ENCODE data around the gene NAT9. TPM values are rescaled to one million over a fixed set of nuclear protein-coding genes. Genes with fewer than 3 reads are reported as not detected.

Gene NAT9
- total RNA-seq, 2 donors from 2014 or later, result 42.9 to 60.7 TPM

- Mint-ChIP-seq H3K4me1 (ENCODE audit: low read depth in 2 of 2) (peaks cover 27 to 38% of the 10 kb centered on the region in 2 donors), H3K4me3 (no peak overlapping the region), H3K36me3 (peaks cover 4% of the 10 kb centered on the region), H3K27me3 (no peaks in the 10 kb centered on the region), H3K27ac (peak overlapping the region; percentile 65 to 70), H3K9me3 (no peaks in the 10 kb centered on the region)
- ATAC-seq, result no peak
- DNase-seq (ENCODE audit: low spot score), result no peak
Observed at GRCh38 chr17:74769856-74770497, 6.2 kb downstream of the NAT9 start.

DNA sequence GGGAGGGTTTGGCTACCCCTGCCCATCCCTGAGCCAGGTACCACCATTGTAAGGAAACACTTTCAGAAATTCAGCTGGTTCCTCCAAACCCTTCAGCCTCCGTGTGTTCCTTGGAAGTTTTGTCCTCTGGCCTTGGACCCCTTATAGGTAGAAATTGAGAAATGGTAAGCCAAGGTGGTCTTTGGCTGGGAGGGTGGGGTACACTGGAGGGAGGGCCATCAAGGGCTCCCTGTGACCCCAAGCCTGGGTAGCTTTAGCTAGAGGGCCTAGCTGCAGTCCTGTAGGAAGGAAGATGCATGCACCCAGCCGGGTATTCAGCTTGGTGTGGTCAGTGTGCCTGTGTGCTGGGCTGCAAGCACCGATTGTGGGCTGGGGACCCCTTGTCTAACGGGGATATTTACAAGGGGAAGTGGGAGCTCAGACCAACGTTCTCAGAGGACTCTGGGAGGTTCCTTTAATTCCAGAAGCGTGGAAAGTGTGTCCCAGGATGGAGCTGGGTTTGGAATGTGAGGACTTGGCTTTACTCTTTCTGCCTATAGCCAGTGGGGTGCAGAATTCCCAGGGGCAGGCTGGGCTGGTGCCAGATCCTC lies 6.8 kb downstream of the NAT9 start:
- H3K9me3 Mint-ChIP-seq, result no peaks in the 10 kb centered on the region
- H3K4me1 Mint-ChIP-seq (ENCODE audit: low read depth in 2 of 2), result peaks cover 27 to 38% of the 10 kb centered on the region in 2 donors
- H3K27ac Mint-ChIP-seq, result peak overlapping the region; percentile 70 to 83
- peaks cover 4% of the 10 kb centered on the region for H3K36me3 Mint-ChIP-seq
- no peaks in the 10 kb centered on the region for H3K27me3 Mint-ChIP-seq
- DNase-seq (ENCODE audit: low spot score) (no peak), ATAC-seq (no peak)
- H3K4me3 Mint-ChIP-seq, result no peak overlapping the region

DNA sequence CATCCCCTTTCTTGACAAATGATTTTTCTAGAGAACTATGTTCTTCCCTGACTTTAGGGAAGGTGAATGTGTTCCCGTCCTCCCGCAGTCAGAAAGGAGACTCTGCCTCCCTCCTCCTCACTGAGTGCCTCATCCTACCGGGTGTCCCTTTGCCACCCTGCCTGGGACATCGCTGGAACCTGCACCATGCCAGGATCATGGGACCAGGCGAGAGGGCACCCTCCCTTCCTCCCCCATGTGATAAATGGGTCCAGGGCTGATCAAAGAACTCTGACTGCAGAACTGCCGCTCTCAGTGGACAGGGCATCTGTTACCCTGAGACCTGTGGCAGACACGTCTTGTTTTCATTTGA lies 7.4 kb downstream of the NAT9 start:
- H3K4me3 Mint-ChIP-seq, result no peak overlapping the region
- H3K4me1 Mint-ChIP-seq (ENCODE audit: low read depth in 2 of 2), result peaks cover 22 to 36% of the 10 kb centered on the region in 2 donors
- DNase-seq (ENCODE audit: low spot score) (no peak), ATAC-seq (no peak)
- H3K27ac Mint-ChIP-seq, result peak overlapping the region; percentile 22 to 83
- no peaks in the 10 kb centered on the region for H3K9me3 Mint-ChIP-seq
- H3K27me3 Mint-ChIP-seq, result no peaks in the 10 kb centered on the region
- H3K36me3 Mint-ChIP-seq, result peaks cover 4% of the 10 kb centered on the region

GRCh38 chr17:74768069-74768762 lies 7.9 kb downstream of the NAT9 start:
- peaks cover 20 to 35% of the 10 kb centered on the region in 2 donors for H3K4me1 Mint-ChIP-seq (ENCODE audit: low read depth in 2 of 2)
- H3K9me3 Mint-ChIP-seq, result no peaks in the 10 kb centered on the region
- H3K27ac Mint-ChIP-seq, result peak overlapping the region; percentile 22 to 83

DNA sequence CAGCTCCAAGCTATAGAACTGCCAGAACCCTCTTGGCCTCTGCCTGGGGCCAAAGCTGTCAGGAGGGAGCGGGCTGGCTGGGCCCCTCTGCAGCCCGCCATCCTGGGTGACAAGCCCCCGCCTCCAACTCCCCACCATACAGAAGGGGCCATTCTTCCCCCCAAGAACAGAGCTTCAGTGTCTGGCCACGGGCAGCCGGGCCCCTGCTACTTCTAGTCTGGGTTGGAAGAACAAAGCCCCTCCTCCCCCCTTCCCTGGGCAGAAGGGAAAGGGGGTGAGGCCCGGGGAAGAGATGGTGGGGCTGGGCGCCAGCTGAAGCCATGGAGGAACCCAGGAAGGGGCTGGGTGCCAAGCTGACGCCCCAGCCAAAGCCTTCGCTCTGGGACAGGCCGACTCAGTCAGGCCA lies 9.0 kb downstream of the NAT9 start:
- DNase-seq (ENCODE audit: low spot score) (no peak), ATAC-seq (no peak)
- Mint-ChIP-seq H3K36me3 (peaks cover 4% of the 10 kb centered on the region), H3K9me3 (no peaks in the 10 kb centered on the region), H3K4me3 (no peak overlapping the region), H3K27me3 (no peaks in the 10 kb centered on the region), H3K27ac (peak overlapping the region in 1 of 2 donors; percentile 76), H3K4me1 (ENCODE audit: low read depth in 2 of 2) (peaks cover 9 to 33% of the 10 kb centered on the region in 2 donors)

More at GRCh38 chr17:74768069-74768762, 7.9 kb downstream of the NAT9 start:
- ATAC-seq, result no peak
- no peaks in the 10 kb centered on the region for H3K27me3 Mint-ChIP-seq
- no peak overlapping the region for H3K4me3 Mint-ChIP-seq
- DNase-seq (ENCODE audit: low spot score), result no peak
- peaks cover 4% of the 10 kb centered on the region for H3K36me3 Mint-ChIP-seq

DNA sequence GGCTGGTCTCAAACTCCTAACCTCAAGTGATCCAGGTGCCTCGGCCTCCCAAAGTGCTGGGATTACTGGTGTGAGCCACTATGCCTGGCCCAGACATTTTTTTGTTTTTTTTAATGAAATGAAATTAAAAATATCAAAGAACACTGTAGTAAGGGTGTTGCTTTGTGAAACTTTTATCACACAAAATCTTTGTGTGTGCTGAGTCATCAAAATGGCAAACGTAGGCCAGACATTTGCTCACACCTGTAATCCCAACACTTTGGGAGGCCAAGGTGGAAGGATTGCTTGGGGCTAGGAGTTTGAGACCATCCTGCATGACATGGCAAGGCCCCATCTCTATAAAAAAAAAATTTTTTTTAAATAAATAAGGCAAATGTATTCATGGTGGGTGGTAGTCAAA lies 9.7 kb downstream of the NAT9 start:
- Mint-ChIP-seq H3K27ac (peak overlapping the region in 1 of 2 donors; percentile 65), H3K27me3 (no peaks in the 10 kb centered on the region)

GRCh38 chr17:74764751-74765286 lies 11.3 kb downstream of the NAT9 start:
- DNase-seq (ENCODE audit: low spot score) (no peak), ATAC-seq (no peak)
- peaks cover 9 to 32% of the 10 kb centered on the region in 2 donors for H3K4me1 Mint-ChIP-seq (ENCODE audit: low read depth in 2 of 2)
- peak overlapping the region in 1 of 2 donors; percentile 68 for H3K27ac Mint-ChIP-seq
- H3K27me3 Mint-ChIP-seq, result no peaks in the 10 kb centered on the region
- H3K36me3 Mint-ChIP-seq, result peaks cover 4% of the 10 kb centered on the region
- H3K9me3 Mint-ChIP-seq, result no peaks in the 10 kb centered on the region
- no peak overlapping the region for H3K4me3 Mint-ChIP-seq

More for the DNA sequence above, 9.7 kb downstream of the NAT9 start:
- ATAC-seq (no peak), DNase-seq (ENCODE audit: low spot score) (no peak)
- Mint-ChIP-seq H3K9me3 (no peaks in the 10 kb centered on the region), H3K4me3 (no peak overlapping the region), H3K36me3 (peaks cover 4% of the 10 kb centered on the region), H3K4me1 (ENCODE audit: low read depth in 2 of 2) (peaks cover 7 to 32% of the 10 kb centered on the region in 2 donors)

DNA sequence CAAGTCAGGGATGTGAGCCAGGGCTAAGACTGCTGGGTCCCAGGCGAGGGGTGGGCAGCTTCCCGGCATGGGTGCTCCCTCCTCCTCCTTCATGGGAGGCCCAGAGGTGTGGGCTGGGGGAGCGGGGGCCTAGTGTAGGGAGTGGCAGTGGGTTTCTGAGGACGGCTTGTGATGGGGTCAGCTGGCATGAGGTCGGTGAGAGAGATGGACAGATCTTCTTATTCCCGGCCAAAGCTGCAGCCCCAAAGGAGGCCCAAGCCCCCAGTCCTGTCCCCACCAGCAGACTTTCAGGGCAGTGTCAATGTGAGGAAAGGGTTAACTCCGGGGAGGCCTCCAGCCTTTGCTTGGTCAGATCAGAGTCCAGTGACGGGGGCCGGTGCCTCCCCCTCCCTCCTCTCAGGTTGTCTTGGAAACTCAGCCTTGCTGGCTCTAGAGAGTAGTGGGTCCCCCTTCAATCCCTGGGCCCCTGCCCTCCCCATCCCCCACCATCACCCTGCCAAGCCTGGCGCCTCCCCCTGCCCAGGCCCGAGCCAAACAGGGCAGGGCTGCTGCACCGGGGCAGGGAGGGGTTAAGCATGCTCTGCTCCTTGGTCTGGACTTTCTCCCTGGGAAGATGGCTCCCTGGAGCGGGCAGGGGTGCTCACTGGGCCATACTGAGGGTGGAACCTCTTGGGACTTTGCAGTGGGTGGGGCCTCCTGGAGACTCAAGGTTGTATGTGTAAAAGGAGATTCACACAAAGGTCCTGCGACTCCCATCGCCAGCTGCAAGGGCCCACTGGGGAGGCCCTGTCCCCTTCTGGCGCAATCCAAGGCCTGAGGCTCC lies 12.4 kb downstream of the NAT9 start:
- Mint-ChIP-seq H3K36me3 (peaks cover 3% of the 10 kb centered on the region), H3K27me3 (no peaks in the 10 kb centered on the region), H3K9me3 (no peaks in the 10 kb centered on the region), H3K4me3 (no peak overlapping the region), H3K4me1 (ENCODE audit: low read depth in 2 of 2) (peaks cover 17 to 38% of the 10 kb centered on the region in 2 donors), H3K27ac (peak overlapping the region in 1 of 2 donors; percentile 70)
- DNase-seq (ENCODE audit: low spot score) (no peak), ATAC-seq (no peak)

DNA sequence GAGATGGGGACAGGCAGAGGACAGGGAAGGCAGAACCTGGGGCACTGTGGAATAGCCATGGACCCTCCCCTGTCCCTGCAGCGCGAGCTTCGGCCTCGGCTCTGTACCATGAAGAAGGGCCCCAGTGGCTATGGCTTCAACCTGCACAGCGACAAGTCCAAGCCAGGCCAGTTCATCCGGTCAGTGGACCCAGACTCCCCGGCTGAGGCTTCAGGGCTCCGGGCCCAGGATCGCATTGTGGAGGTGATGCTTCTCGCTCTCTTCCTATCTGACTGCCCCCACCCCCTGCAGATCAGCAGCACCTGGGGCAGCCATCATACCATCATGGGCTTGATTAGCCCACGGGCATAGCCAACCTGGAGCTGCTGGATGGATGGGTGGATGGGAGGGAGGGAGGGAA lies 14.2 kb downstream of the NAT9 start:
- Mint-ChIP-seq H3K36me3 (no peaks in the 10 kb centered on the region), H3K27ac (peak overlapping the region in 1 of 2 donors; percentile 84), H3K4me1 (ENCODE audit: low read depth in 2 of 2) (peaks cover 30 to 47% of the 10 kb centered on the region in 2 donors), H3K4me3 (no peak overlapping the region), H3K9me3 (no peaks in the 10 kb centered on the region), H3K27me3 (no peaks in the 10 kb centered on the region)
- ATAC-seq (no peak), DNase-seq (ENCODE audit: low spot score) (no peak)

DNA sequence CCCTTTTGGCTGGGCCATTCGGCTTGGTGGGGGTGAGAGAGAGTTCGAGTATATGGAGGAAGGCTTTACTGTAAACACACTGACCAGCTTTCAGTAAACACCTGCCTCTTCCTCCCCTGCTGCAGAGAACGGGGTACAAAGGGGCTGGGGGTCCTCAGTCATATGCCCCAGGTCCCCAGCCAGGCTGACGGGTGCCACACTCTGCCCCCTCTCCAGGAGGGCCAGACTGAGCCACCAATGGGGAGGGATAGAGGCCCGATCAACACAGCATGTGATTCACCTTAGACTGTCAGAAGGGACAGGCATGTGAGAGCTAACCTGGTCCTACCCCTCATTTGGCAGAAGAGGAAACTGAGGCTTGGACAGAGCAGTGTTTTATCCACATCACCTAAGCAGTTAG lies 14.7 kb downstream of the NAT9 start:
- H3K27ac Mint-ChIP-seq, result peak overlapping the region; percentile 18 to 84

DNA sequence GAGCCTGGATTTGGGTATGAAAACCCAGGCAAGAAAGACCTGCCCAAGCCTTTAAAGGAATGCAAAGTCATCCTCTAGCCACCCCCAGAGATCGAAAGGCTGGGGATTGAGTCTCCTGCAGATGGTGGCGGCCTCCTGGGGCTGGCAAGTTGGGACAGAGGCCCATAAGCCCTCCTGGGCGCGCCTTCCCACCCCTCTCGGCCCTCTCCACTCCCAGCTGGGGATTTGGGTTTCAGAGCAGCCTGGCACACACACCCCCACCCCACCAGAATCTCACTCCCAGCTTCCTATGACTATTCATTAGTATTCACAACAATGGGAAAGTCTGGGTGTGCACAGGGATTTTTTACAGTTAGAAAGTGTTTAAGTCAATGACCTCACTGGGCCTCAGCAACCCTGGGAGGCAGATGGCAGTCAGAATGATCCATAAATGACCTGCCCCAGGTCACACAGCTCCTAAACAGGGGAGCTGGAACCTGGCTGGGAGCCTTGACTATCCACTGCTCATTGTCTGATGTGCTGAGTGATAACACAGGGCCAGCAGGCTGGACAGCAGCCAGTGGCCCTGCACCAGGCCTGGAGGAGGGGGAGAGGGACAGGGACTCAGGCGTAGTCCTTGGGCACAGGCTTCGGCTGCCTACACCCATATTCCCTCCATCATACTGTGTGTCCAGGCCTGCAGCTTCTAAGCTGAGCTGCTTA lies 15.6 kb downstream of the NAT9 start:
- Mint-ChIP-seq H3K4me3 (peak overlapping the region; percentile 83), H3K4me1 (ENCODE audit: low read depth in 2 of 2) (peaks cover 33 to 46% of the 10 kb centered on the region in 2 donors), H3K9me3 (no peaks in the 10 kb centered on the region)

More for the DNA sequence above, 14.7 kb downstream of the NAT9 start:
- Mint-ChIP-seq H3K27me3 (no peaks in the 10 kb centered on the region), H3K9me3 (no peaks in the 10 kb centered on the region), H3K4me1 (ENCODE audit: low read depth in 2 of 2) (peaks cover 33 to 46% of the 10 kb centered on the region in 2 donors), H3K4me3 (no peak overlapping the region), H3K36me3 (no peaks in the 10 kb centered on the region)
- ATAC-seq, result no peak
- DNase-seq (ENCODE audit: low spot score), result no peak

GRCh38 chr17:74759941-74760340 lies 16.2 kb downstream of the NAT9 start:
- Mint-ChIP-seq H3K4me1 (ENCODE audit: low read depth in 2 of 2) (peaks cover 38 to 51% of the 10 kb centered on the region in 2 donors), H3K4me3 (peak overlapping the region; percentile 83), H3K27me3 (no peaks in the 10 kb centered on the region), H3K9me3 (no peaks in the 10 kb centered on the region), H3K27ac (peak overlapping the region; percentile 83 to 84), H3K36me3 (no peaks in the 10 kb centered on the region)
- DNase-seq (ENCODE audit: low spot score) (no peak), ATAC-seq (no peak)

More for the DNA sequence above, 15.6 kb downstream of the NAT9 start:
- no peaks in the 10 kb centered on the region for H3K27me3 Mint-ChIP-seq
- ATAC-seq (no peak), DNase-seq (ENCODE audit: low spot score) (no peak)
- peak overlapping the region; percentile 83 to 84 for H3K27ac Mint-ChIP-seq
- no peaks in the 10 kb centered on the region for H3K36me3 Mint-ChIP-seq
